COR-L47 (cell line): ENCODE results near the gene PHLPP1.
A peak's percentile ranks its signal among the peaks of the same experiment; 100 is the strongest.

Experiments used
- DNase-seq: peaks from one replicate; lab custom pipeline; 2025; lab: John Stamatoyannopoulos, UW

The PHLPP1 gene

DNA sequence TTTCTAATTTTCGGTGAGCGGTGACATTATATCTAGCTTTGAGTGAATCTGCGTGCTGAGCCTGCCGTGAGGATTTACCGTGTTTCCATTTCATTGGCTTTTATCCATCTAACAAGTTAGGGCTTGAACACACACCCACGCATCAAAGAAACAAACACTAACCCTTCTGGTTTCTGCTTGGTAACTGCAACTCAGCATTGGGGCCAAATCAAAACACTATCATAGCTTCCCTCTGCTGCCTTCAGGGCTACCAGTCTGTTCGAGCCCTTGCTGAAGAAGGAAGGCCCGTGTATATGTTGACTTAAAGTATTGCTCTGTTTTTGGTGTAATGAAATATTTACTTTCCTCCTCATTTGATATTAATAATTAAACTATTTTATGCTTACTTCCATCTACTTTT is 227.2 kb downstream of the PHLPP1 start:
- no peak for DNase-seq

- no peak for DNase-seq
These were observed 229.1 kb downstream of the PHLPP1 start for GRCh38 chr18:62944454-62944853.

DNA sequence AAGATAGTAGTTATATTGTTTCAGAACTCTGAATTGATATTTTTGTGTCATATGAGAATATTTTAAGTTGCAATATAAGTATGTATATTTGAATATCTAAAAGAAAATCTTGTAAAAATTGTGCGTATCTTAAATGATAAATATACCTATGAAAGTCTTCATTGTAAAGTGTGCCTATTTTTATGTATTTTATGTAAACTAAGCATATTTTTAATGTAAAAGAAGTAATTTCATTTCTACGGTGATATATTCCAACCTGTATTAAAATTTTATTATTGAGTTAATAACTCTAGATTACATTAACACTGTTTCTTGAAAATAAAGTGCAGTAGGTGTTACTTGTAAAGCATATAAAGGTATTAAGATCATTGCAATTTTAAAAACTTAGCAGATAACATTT is 233.4 kb downstream of the PHLPP1 start:
- DNase-seq = no peak

- DNase-seq = no peak
These were observed 234.9 kb downstream of the PHLPP1 start for GRCh38 chr18:62950246-62950645.

DNA sequence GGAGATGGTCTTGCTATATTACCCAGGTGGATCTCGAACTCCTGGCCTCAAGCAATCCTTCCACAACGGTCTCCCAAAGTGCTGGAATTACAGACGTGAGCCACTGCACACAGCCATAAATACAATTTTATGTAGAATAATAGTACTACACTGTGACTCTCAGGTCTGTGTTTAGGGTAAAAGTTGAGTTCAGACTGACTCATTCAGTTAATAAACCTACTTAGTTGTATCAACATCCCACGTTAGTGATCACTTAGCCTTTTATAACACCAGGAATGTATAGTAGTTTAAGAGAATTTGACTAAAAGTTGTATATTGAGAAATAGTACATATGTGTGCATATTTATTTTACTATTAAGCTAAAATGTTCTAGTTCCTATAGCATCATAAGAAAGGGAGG is 237.5 kb downstream of the PHLPP1 start:
- no peak for DNase-seq

- no peak for DNase-seq
These were observed 238.3 kb downstream of the PHLPP1 start for GRCh38 chr18:62953663-62954062.

GRCh38 chr18:62954366-62954765 is 239.0 kb downstream of the PHLPP1 start:
- no peak for DNase-seq

- peak; percentile 68 for DNase-seq
These were observed 242.6 kb downstream of the PHLPP1 start for GRCh38 chr18:62957885-62958472.

DNA sequence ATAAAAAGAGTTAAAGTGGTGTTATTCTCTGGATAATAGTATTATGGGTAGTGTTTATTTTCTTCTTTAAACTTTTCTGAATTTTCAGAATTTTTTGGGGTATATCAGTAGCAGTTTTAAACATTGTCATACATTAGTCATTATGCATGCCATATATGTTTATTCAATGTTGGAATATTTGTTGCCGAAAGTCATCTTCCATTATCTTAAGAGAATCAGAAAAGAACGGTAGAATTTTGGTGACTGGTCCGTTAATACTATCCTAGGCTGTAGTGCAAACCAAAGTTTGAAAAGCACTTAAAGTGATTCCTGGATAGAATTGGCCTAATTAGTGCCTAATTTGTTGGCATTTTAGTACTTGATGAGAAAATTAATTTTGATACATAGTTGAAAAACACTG is 244.1 kb downstream of the PHLPP1 start:
- no peak for DNase-seq

GRCh38 chr18:62963507-62963906 is 248.2 kb downstream of the PHLPP1 start:
- DNase-seq = peak; percentile 55

DNA sequence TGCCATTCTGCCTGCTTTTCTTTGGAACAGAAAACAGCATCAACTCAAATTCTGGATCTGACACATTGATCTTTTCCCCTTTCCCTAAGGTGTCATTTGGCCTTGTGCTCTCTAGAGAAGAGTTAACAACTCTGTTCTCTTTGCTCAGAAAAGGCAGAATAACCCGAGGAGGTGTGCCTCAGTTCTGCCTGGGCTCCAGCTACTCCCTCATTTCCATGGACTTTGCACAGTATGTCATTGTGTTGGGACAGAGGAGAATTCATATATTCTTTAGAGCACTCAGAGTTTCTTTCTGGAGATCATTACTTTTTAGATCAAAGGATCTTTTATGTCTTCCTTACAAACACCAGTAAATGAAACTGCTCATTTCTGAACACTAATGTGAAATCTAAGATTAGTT is 249.1 kb downstream of the PHLPP1 start:
- DNase-seq = no peak

DNA sequence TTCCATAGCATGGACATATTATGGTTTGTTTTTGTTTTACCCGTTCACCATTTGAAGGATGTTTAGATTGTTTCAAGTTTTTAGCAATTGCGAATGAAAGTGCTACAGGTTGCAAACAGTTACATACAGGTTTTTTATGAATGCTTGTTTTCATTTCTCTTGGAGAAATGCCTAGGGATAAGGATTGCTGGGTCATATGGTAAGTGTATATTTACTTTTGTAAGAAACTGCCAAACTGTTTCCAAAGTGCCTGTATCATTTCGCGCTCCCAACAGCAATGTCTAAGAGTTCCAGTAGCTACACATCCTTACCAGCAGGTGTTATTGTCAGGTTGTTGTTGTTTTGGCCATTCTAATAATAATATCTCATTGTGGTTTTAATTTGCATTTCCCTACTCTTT is 251.7 kb downstream of the PHLPP1 start:
- no peak for DNase-seq

DNA sequence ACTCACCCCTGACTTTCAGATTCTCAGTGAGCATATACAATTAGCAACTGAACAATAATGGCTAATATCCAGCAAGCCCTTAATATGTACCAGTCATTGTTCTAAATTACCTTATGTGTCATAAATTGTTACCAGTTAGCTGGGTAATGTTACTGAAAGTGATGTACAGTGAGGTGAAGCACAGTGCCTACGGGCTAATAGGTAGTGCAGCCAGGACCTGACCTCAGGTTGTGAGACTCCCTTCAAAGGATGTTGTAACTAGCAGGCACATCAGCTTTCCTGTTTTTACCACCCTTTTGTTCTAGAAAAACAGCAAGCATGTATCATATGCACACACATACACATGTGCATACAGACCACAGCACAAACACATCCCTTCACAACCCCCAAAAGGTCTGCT is 258.3 kb downstream of the PHLPP1 start:
- no peak for DNase-seq

- no peak for DNase-seq
These were observed 259.0 kb downstream of the PHLPP1 start for GRCh38 chr18:62974388-62974787.

DNA sequence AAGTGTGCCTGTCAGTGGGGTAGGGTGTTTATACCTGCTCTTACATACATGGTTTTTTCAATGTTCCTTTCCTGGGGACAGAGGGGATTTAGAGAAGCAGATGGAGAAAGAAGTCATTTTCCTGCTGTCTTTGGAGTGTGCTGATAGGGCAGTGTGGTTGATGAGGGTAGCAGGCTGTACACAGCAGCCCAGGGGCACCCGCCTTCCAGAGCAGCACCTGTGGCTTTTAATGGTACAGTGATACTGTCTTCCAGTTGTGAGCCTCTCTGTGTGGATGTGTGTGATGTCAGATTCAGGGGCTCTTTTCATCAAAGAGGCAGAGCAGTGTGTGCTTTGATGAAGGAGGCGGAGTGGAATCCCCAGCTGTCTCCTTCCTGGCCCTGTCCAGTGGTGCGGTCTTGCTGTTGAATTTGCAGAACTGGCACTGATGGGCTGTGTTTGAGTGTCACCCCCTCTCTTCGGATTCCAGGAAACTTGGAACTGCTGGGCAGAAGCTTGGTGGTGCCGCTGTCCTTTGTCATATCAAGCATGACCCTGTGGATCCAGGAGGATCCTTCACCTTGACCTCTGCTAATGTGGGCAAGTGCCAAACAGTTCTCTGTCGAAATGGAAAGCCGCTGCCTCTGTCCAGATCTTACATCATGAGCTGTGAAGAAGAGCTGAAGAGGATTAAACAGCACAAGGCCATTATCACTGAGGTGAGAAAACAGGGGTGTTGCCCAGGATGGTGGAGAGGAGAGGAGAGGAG is 259.8 kb downstream of the PHLPP1 start:
- no peak for DNase-seq

- no peak for DNase-seq
These were observed 260.4 kb downstream of the PHLPP1 start for GRCh38 chr18:62975785-62976184.

DNA sequence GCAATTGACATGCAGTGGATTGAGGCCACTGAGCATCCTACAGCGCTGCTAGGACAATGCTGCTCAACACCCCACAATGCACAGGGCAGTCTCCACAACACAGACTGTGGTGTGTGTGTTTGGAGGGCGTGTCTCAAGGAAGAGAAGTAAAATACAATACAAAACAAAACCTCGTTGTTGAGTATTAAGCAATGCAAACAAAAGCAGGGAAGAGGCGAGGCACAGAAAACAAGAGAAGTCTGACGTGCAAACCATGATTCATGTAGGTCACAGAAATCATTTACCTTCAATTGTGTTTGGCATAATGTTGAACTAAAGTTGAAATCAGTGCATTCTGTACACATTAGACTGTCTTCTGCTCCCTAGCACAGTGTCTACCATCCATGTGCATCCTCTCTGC is 260.9 kb downstream of the PHLPP1 start:
- DNase-seq = no peak

DNA sequence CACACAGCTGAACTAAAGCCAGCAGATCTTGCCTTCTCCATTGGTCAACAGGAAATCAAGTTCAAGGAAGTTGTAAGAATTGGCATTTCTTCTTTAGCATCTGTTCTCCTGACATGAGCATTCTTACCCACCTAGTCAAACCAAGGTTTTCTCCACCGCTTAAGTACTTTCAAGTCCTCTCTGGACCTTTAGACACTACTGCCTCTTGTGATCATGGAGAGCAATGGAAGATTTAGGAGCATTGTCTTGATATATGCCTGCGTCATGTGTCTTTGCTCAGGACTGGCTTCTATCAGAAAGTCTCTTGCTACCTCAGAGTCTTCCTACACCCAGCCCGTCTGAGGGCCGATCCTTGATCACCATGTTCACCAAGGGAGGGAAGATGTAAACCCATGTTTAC is 262.2 kb downstream of the PHLPP1 start:
- no peak for DNase-seq

- no peak for DNase-seq
These were observed 263.1 kb downstream of the PHLPP1 start for GRCh38 chr18:62978251-62979049.

DNA sequence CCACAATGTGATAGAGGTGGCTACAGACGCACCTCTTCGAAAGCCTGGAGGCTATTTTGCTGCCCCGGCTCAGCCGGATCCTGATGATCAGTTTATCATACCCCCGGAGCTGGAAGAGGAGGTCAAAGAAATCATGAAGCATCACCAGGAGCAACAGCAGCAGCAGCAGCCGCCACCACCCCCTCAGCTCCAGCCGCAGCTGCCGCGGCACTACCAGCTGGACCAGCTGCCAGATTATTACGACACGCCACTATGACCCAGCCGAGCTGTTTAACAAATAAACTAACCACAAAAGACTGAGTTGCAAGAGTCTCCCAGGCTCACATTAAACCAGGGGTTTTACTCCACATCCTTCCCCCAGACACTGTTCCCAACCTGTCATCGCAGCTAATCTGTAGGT is 263.8 kb downstream of the PHLPP1 start:
- DNase-seq = peak; percentile 92

- DNase-seq = no peak
These were observed 264.6 kb downstream of the PHLPP1 start for GRCh38 chr18:62979900-62980299.

DNA sequence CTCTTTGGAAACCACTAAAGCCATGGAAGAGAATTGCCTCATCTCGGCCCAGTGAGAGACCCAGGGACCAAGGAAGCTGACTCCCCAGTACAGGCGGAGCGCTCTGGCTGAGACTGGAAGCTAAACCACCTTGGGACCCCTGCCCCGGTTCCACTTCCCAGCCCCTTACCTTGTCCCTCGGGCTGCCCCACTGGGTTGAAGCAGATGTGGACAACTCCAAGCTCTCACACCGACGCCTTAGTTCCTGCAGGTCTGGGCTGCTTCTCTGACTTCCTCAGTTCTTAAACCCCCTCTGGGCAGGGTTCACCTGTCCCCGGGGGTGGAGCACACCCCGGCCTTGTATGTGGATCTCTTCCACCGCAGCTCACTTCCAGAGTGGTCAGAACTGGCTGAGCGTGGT is 266.2 kb downstream of the PHLPP1 start:
- DNase-seq = no peak

GRCh38 chr18:62982600-62983251 is 267.4 kb downstream of the PHLPP1 start:
- DNase-seq = peak; percentile 79
